Naive B cell (primary cell): Measurements from ENCODE around the gene VMAC. TPM values are rescaled to one million over a fixed set of nuclear protein-coding genes. Genes with fewer than 3 reads are reported as not detected.
A peak's percentile ranks its signal among the peaks of the same experiment; 100 is the strongest.

Source experiments
- ATAC-seq, 2 donors: fragments of 150-1000 bp; cut with Tn5 transposase; 2 replicates each; pipeline ENCODE4 v1.10.0; 2021; ENCODE audit warnings: low read depth in 2 of 2, mild to moderate bottlenecking in 2 of 2, moderate library complexity in 2 of 2
- DNase-seq: peaks from one replicate; pipeline ENCODE4 v3.0.0; 2022
- H3K27ac Mint-ChIP-seq, 6 donors: one replicate each; pipeline ENCODE4 v1.8.0; 2020 to 2022; ENCODE audit warnings: mild to moderate bottlenecking in 6 of 6, mixed read lengths in 6 of 6, moderate library complexity in 5 of 6, inconsistent platforms in 2 of 6
- H3K27me3 Mint-ChIP-seq, 3 donors: one replicate each; pipeline ENCODE4 v1.8.0; 2021 to 2022; ENCODE audit warnings: mixed read lengths in 3 of 3, mild to moderate bottlenecking in 1 of 3
- H3K36me3 Mint-ChIP-seq, 2 donors: one replicate each; pipeline ENCODE4 v1.8.0; 2020 to 2022; ENCODE audit warnings: mixed read lengths in 2 of 2, inconsistent platforms in 1 of 2, mild to moderate bottlenecking in 1 of 2
- H3K4me1 Mint-ChIP-seq, 3 donors: one replicate each; pipeline ENCODE4 v1.8.0; 2020 to 2022; ENCODE audit warnings: mixed read lengths in 3 of 3, inconsistent platforms in 1 of 3, mild to moderate bottlenecking in 1 of 3, moderate library complexity in 1 of 3
- H3K4me3 Mint-ChIP-seq, 8 donors: one replicate each; pipeline ENCODE4 v1.8.0; 2020 to 2022; ENCODE audit warnings: mild to moderate bottlenecking in 8 of 8, mixed read lengths in 8 of 8, moderate library complexity in 8 of 8, inconsistent platforms in 2 of 8
- H3K9me3 Mint-ChIP-seq, 7 donors: one replicate each; pipeline ENCODE4 v1.8.0; 2020 to 2022; ENCODE audit warnings: mixed read lengths in 7 of 7, mild to moderate bottlenecking in 5 of 7, inconsistent platforms in 2 of 7, moderate library complexity in 1 of 7
- polyA plus RNA-seq, 6 donors: library from polyadenylated mRNA; unstranded; fragments of 300-500 nt; fragmentation: Illumina TruSeq; gene quantifications; one replicate each; pipeline ENCODE4 v1.2.3, GENCODE V29; 2021; ENCODE audit warnings: low read depth in 6 of 6

Gene VMAC
- polyA plus RNA-seq, 6 donors from 2014 or later, result 5.1 to 6.8 (median 5.9) TPM

GRCh38 chr19:5958851-5959122, 54.1 kb downstream of the VMAC start:
- Mint-ChIP-seq H3K36me3 (peaks cover 0 to 6% of the 10 kb centered on the region in 2 donors), H3K4me1 (peaks cover 51 to 84% (median 65%) of the 10 kb centered on the region in 3 donors), H3K9me3 (no peaks in the 10 kb centered on the region), H3K4me3 (no peak overlapping the region), H3K27me3 (no peaks in the 10 kb centered on the region), H3K27ac (peak overlapping the region in 4 of 6 donors; percentile 43 to 84 (median 64))
- ATAC-seq (no peak), DNase-seq (no peak)

DNA sequence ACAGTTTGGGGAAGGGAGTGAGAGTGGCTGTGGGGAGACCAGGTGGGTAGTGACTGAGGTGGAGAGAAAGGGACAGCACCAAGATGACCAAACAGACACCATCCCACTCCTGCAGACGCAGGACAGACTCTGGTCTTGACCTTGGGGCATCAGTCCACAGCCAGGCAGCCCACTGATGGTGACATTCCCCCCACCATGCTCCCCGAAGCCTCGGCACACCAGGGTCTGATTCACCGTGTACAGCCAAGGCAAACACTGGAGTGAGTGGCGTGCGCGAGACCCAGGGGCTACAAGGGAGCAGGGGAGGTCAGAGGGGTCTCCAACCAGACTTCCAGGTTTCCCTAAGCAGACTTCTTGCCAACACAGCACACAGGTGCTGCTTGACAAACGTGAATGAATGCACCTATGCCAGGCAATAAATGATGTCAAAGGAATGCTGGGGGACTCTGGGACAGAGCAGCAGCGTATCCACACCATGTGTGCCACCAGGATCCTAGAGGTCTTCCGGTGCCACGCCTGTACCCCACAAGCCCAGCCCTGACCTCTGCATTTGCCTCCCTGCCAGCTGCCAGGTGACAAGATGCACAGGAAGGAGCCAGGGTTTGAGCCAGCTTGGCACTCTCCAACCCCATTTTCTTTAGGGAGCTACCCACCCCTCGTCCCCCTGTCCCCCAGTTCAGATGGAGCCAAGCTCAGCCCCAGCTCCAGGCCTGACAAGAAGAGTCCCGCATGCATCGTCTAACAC, 54.8 kb downstream of the VMAC start:
- peak overlapping the region in 1 of 8 donors; percentile 44 for H3K4me3 Mint-ChIP-seq
- H3K27ac Mint-ChIP-seq, result peak overlapping the region in 4 of 6 donors; percentile 43 to 84 (median 64)
- H3K4me1 Mint-ChIP-seq, result peaks cover 49 to 83% (median 65%) of the 10 kb centered on the region in 3 donors
- DNase-seq, result no peak
- H3K9me3 Mint-ChIP-seq, result no peaks in the 10 kb centered on the region
- H3K36me3 Mint-ChIP-seq, result peaks cover 0 to 1% of the 10 kb centered on the region in 2 donors
- ATAC-seq, result no peak
- H3K27me3 Mint-ChIP-seq, result no peaks in the 10 kb centered on the region

Other genes starting within 250 kb of the VMAC start
- gene MICOS13, start 224.4 kb upstream of the VMAC start, polyA plus RNA-seq, result 100 to 1,000 TPM in 2 of 6 donors, 10 to 100 TPM in 4; 74.0 to 101 (median 86.6) TPM
- gene HSD11B1L, start 223.8 kb upstream of the VMAC start, polyA plus RNA-seq, result 1 to 10 TPM; 1.1 to 6.5 (median 2.6) TPM
- gene RPL36, start 214.6 kb upstream of the VMAC start, polyA plus RNA-seq, result 1,000 to 10,000 TPM; 1,207 to 2,143 (median 1,738) TPM
- gene LONP1, start 184.7 kb upstream of the VMAC start, polyA plus RNA-seq, result 10 to 100 TPM; 16.7 to 40.6 (median 21.7) TPM
- not detected for gene CATSPERD, start 184.2 kb upstream of the VMAC start, polyA plus RNA-seq
- gene PRR22, start 120.1 kb upstream of the VMAC start, polyA plus RNA-seq, result under 1 TPM in 3 of 6 donors, not detected in 3; 0.25 to 0.28 (median 0.25) TPM
- 10 to 100 TPM; 27.1 to 45.2 (median 35.5) TPM for gene DUS3L, start 113.7 kb upstream of the VMAC start, polyA plus RNA-seq
- gene NRTN, start 99.8 kb upstream of the VMAC start, polyA plus RNA-seq, result under 1 TPM in 2 of 6 donors, not detected in 4; 0.28 to 0.29 TPM
- not detected for gene FUT6, start 65.2 kb upstream of the VMAC start, polyA plus RNA-seq
- not detected for gene FUT3, start 53.4 kb upstream of the VMAC start, polyA plus RNA-seq
- under 1 TPM in 1 of 6 donors, not detected in 5; 0.30 TPM for gene FUT5, start 34.3 kb upstream of the VMAC start, polyA plus RNA-seq
- 100 to 1,000 TPM; 288 to 317 (median 302) TPM for gene NDUFA11, start 1.1 kb upstream of the VMAC start, polyA plus RNA-seq
- gene CAPS, start 9.4 kb downstream of the VMAC start, polyA plus RNA-seq, result 1 to 10 TPM in 5 of 6 donors, not detected in 1; 1.1 to 4.4 (median 2.0) TPM
- gene RANBP3, start 73.3 kb downstream of the VMAC start, polyA plus RNA-seq, result 10 to 100 TPM in 1 of 6 donors, 1 to 10 TPM in 5; 2.8 to 10.7 (median 7.4) TPM
- 1 to 10 TPM in 4 of 6 donors, under 1 TPM in 2; 0.89 to 5.9 (median 1.2) TPM for gene RFX2, start 205.6 kb downstream of the VMAC start, polyA plus RNA-seq
- gene ACSBG2, start 230.8 kb downstream of the VMAC start, polyA plus RNA-seq, result not detected